HG02759 (cell line): ENCODE data around the gene PGBD1.

Source experiments
- ATAC-seq: cut with Tn5 transposase; IDR thresholded peaks from one replicate; pipeline ENCODE4 v1.9.1; 2021; ENCODE audit warnings: mild to moderate bottlenecking, moderate library complexity; ENCODE audit not compliant: unreplicated experiment

The PGBD1 gene

DNA sequence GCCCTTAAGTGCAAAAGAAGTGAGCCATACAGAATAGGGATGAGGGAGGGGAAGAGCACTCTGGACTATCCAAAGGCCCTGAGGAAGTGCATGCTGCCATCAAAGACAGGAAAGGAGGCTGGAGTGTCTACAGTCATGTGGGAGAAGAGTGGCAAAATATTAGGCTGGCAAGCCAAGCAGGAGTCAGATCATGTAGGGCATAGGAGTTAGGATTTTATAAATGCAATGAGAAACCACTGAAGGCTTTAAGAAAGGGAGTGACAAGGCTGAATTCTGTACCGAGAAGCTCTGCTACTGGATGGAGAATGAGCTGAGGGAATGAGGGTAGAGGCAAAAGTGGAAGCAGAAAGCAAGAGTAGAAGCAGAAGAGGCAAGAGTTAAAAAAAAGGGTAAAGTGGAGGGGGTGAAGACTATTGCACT is 52.2 kb downstream of the PGBD1 start:
- ATAC-seq, result no peak

DNA sequence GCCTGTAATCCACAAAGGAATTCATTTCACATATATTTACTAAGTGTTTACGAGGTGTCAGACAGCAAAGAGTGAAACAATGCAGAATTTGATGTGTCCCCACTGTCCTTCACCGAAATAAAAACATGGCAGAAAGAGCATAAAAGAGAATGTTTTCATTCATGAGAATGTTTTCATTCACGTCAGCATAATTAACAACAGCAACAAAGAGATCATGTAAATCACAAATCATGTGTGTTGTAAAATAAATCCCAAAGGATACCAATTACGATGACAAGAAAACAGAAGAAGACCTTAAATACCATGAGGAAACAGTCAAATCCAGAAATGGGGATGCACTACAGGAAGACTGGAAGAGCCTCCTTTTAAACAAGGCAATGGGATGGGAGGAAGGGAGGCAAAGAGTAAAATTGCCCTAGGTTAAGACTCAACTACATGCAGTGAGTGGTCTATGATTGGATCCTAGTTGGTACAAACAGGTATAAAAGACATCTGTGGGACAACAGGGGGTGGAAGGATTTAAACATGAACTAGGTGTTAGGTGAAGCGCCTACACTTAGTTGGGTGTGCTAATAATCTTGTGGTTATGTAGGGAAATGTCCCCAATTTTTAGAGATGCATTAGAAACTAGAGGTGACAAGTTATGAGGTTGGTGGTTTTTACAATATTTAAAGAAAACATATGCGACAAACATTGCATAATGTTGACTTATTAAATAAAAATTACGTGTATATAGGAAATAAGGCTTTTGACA is 53.1 kb downstream of the PGBD1 start:
- no peak for ATAC-seq

DNA sequence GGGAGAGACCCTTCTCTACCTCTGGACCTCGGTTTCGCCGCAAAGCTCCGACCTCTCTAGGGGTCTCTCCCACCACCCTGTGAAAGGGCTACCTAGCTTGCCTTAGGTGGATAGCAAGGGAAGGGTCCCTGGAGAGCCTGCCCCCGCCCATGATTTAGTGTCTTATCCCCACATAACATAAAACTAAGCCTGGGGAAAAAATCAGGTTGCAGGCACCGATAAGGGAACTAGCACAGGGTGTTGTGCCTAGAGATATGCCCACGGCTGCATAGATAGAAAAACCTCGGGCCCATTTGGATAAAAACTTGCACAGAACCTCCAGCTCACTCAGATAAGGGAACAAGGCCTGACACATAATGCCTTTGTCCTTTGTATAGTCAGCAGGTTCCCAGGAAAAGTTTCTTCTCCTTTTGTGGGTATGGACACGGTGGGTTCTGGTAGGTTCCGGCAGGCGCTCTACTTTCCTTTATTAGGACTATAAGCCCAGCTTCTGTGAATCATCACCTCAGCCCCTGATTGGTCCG is 53.7 kb downstream of the PGBD1 start:
- ATAC-seq, result no peak

DNA sequence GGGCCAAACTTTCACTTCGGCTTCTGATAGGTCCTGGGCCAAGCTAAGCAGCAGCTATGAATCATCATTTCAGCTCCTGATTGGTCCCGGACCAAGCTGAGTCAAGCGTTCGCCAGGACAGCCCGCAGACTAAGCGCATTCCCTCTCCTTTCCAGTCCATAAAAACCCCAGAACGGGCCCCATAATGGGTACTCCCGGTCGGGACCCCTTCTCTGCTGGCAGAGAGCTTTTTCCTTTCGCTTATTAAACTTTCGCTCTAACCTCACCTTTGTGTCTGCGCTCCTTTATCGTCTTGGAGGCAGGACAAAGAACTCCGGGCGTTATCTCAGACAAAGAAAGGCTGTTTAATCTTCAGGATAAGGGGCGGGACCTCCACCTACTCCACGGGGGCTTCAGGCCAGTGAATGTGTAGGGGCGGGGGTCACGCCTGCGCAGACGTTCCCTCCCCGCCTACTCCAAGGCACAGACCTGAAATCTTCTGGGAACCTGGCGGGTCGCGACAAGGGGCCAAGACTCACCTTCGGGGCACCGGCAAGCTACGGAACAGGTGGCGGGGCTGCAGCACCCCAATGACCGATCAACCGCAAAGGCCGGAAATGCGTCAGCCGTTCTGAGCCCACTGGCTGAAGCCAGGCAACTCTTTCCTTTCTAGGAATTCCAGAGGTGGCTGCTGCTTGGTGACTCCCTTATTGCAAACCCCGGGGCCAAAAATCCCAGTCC is 54.4 kb downstream of the PGBD1 start, which contains the start of gene ZSCAN31:
ZSCAN31 (minus strand) TSS at position 585 of the 720 bp plus-strand sequence. CDS start 6,465 bp downstream, outside the sequence.
- peak; percentile 91 for ATAC-seq

GRCh38 chr6:28336284-28337120 is 55.1 kb downstream of the PGBD1 start:
- peak; percentile 31 for ATAC-seq

DNA sequence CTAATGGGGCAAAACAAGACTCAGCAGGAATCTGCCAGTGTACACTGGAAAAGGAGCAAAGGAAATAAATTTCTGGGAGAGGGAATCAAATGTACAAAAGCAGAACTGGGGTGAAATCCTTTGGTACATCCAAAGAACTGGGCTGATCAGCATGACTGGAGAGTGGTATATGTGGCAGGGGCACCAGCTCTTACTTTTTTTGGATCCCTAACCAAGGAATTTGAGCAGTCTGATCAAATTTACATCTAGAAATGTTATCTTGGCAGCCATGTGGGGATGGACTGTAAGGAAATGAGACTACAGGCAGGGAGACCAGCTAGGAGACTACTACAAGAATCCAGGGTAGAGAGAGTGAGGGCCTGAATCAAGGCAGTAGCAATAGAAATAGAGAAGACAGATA is 55.7 kb downstream of the PGBD1 start:
- ATAC-seq, result no peak

DNA sequence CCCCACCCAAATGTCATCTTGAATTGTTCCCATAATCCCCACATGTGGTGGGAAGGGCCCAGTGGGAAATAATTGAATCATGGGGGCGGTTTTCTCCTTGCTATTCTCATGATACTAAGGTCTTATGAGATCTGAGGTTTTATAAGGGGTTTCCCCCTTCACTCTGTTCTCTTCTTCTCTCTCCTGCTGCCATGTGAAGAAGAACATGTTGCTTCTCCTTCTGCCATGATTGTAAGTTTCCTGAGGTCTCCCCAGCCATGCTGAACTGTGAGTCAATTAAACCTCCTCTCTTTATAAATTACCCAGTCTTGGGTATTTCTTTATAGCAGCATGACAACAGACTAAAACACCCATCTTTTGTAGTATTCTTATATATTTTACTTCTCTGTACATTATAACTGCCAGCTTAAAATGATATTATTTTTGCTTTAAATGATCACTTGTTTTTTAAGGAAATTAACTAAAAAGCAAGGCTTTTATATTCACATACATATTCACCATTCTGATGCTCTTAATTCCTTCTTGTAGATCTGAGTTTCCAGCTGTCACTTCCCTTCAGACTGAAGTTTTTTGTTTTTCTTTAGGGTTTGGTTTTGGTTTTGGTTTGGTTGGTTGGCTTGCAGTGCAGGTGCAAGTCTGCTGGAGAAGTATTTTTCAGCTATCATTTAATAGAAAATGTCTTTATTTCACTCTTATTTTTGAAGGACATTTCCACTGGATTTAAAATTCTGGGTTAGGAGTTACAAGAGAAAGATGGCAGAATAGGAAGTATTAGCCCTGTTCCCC is 59.1 kb downstream of the PGBD1 start:
- ATAC-seq, result no peak

DNA sequence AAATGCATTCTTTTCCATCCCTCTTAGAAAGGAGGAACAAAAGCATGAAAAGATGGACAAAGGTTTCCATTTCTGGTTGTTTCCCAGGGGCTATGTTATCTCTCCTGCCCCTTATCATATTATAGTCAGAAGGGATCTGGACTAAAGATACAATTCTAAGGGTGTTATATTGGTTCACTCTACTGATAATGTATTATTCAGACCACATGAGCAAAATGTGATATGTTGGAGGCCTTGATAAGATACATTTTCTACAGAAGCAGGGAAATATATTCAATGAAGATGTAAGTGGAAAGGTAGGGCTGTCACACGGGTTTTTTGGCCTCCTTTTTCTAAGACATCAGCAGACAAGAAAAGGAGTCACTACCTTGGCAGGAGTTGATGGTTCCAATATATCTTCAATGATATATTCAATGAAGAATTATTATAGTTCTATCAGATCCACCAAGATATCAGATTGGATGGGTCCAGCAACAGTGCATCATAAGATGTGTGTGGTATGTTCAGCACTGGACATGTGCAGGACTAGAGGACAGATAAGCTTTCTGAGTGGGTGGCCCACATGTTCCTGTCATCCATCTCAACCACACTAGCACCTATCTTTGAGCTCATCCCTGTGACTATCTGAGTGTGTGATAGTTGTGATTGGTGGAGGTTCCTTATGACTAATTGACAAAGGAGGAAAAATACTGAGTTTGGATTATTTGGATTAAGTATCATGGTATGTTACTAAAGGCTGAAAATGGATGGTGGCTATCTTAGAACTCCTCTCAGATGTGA is 62.7 kb downstream of the PGBD1 start:
- no peak for ATAC-seq

GRCh38 chr6:28345201-28345600 is 63.8 kb downstream of the PGBD1 start:
- ATAC-seq, result no peak

DNA sequence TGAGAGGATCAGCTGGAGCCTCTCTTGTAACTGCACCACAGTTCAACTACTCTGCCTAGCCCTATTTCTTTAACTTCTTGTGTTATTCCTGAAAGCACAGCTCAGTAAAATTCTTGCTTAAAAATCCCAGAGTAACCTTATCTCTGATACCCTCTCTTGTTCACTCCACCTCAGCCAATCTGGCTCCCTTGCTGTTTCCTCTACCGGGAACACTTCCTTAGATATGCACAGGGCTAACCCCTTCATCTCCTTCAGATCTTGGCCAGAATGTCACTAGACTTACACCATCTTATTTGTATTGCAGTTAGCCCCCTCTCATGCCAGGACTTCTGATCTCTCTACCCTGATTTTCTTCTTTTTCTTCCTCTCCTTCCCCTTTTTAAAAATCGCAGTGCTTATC is 65.7 kb downstream of the PGBD1 start:
- no peak for ATAC-seq

- peak; percentile 20 for ATAC-seq
These were observed 68.0 kb downstream of the PGBD1 start for GRCh38 chr6:28349344-28349891.

DNA sequence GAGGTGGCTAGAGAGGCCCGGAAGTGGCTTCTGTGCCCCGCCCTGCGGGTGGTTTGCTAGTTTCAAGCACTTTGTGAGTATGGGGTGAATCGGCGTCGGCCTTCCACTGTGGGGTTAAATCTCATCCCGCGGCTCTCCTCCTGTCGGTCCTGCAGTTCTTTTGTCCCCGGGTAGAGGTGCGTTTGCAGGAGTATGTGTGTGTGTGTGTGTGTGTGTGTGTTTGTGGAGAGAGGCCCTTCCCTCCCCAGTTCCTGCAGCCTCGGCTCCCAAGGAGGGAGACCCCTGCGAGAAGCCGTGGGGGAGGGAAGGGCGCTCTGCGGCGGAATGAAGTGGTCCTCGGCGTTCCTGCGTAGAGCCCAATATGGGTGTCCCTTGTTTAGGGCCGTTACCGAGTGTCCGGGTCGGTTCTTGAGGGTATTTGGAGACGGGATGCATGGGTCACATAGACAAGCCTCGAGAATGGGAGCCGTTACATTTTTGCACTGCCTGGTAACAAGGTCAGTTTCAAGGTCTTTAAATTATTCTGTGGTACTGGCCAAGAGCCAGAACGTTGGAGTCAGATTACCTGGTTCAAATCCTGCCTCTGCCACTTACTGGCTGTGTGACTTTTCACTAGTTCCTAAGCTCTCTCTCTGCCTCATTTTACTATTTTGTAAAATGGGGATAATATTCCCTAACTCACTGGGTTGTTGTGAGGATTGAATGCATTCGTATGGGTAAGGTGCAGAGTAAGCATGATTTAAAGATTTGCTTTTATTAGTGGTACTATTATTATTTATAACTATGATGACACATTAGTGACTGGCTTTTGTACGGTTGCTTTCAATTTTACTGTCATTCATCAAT is 68.7 kb downstream of the PGBD1 start, which contains the start of gene ZKSCAN3:
ZKSCAN3 (plus strand) TSS at position 56 of the 846 bp plus-strand sequence. CDS start 9,640 bp downstream, outside the sequence.
- ATAC-seq, result peak; percentile 99

- no peak for ATAC-seq
These were observed 69.7 kb downstream of the PGBD1 start for GRCh38 chr6:28351087-28351486.

- ATAC-seq, result no peak
These were observed 70.1 kb downstream of the PGBD1 start for GRCh38 chr6:28351493-28351925.
